Esophagus squamous epithelium (tissue), 4 donors: Measurements from ENCODE around the gene B4GALT5.

Experiments
- CTCF ChIP-seq, 6 experiments: fragments of 450-650 bp in 4 of 6; fragments of 200-600 bp in 2 of 6; sonication (generic) in 2 of 6; IDR thresholded peaks; one replicate each; pipeline ENCODE4 v1.5.1; 2016 to 2019; ENCODE audit warnings: antibody characterized with exemption in 6 of 6, mild to moderate bottlenecking in 4 of 6, moderate library complexity in 4 of 6
- POLR2A ChIP-seq, 4 donors: fragments of 450-650 bp; IDR thresholded peaks; one replicate each; pipeline ENCODE4 v1.6.1; 2017; ENCODE audit warnings: antibody characterized with exemption in 4 of 4, mild to moderate bottlenecking in 4 of 4, moderate library complexity in 3 of 4

GRCh38 chr20:49701241-49701790 is 12.4 kb downstream of the B4GALT5 start:
- no peak for TF ChIP-seq POLR2A (IDR thresholded peaks at IDR 0.05)
- no peak for TF ChIP-seq CTCF (IDR thresholded peaks at IDR 0.05)
